ENCODE data around the gene SERTAD1.
"Not testable (repeated sequence)": the region's sequence is repeated elsewhere in the genome, so short reads cannot be mapped to it uniquely, and the experiment has no call there.

Gene SERTAD1, protein sequence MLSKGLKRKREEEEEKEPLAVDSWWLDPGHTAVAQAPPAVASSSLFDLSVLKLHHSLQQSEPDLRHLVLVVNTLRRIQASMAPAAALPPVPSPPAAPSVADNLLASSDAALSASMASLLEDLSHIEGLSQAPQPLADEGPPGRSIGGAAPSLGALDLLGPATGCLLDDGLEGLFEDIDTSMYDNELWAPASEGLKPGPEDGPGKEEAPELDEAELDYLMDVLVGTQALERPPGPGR

DNA sequence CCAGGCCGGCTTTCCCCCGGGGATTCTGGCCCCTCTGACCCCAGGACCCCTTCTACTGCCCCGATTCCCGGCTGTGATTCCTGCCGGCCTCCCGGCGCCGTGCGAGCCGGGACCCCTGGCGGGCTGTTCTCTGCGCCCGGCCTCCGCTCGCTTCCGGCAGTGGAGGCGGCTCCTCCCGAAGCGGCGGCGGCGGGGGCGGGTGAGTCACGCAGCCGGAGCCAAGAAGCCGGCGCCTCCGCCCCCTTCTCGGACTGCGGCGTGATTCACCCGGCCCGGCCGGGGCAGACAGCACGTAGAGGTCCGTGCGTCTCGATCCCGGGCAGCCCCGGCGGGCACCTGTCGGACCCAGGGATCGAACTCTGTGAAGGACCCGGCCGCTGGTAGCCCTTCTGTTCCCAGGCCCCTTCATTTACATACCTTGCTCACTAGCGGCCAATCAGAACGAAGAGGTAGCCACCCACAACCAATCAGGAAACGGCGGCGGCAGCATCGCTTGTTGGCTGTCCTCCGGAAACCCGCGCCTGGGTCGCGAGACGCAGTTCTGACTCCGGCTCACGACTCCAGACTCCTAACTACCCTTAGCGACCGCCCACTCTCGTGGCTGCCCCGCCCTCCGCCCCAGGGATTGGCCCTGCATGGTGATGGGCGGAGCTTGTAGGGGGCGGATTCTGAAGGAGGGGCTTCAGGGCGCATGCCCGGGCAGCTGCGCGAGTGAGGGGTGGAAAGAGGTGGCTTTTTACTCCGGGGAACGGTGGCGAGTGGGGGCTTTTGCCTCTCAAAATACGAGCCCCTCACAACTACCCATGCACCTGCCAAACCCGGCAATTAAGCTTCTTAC, at the start of gene SERTAD1:
Gene SERTAD1 (minus strand): TSS at position 543 of the 838 bp plus-strand sequence. CDS start 2,446 bp downstream, outside the sequence.
- Mint-ChIP-seq H3K4me1 (peaks cover 11% of the 10 kb centered on the region), H3K9me3 (no peaks in the 10 kb centered on the region), H3K4me3 (peak within 1 kb of the TSS; percentile 86), H3K36me3 (no peaks in the 10 kb centered on the region), H3K27ac (peak within 1 kb of the TSS; percentile 86), H3K27me3 (no peaks in the 10 kb centered on the region)
- DNase-seq (ENCODE audit: low spot score in 2 of 2) (peak; percentile 99 to 100), ATAC-seq (ENCODE audit: low read depth) (peak; percentile 88)

DNA sequence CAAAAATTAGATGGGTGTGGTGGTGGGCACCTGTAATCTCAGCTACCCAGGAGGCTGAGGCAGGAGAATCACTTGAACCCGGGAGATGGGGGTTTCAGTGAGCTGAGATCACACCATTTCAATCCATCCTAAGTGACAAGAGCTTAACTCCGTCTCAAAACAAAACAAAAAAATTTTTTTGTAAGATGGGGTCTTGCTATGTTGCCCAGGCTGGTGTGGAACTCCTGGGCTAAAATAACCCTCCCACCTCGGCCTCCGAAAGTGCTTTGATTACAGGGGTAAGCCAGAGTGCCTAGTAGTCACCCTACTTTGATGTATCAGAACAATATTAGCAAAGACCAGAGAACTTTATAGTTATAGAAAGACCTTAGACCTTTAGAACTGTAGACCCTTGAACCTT, 48.9 kb upstream of the SERTAD1 start:
- Mint-ChIP-seq H3K9me3 (no peaks in the 10 kb centered on the region), H3K36me3 (no peaks in the 10 kb centered on the region), H3K4me1 (no peaks in the 10 kb centered on the region), H3K27me3 (peaks cover 7% of the 10 kb centered on the region), H3K4me3 (no peak overlapping the region), H3K27ac (no peak overlapping the region)
- DNase-seq (ENCODE audit: low spot score in 2 of 2), result no peak
- ATAC-seq (ENCODE audit: low read depth), result no peak

DNA sequence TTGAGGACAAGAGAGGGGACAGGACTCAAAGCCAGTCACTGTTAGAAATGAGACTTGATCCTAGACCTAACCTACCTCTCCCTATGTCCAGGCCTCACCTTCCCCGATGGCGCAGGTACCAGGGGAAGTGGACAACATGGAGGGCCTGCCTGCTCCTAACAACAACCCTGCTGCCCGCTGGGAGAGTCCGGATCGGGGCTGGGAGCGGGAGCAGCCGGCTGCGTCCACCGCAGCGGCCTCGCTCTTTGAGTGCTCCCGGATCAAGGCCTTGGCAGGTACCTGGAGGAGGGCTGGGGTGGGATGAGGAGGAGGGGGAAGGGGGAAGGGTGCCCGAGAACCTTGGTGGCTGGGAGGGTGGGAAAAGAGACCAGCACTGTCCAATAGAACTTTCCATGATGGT, 46.7 kb upstream of the SERTAD1 start:
- no peak for ATAC-seq (ENCODE audit: low read depth)
- Mint-ChIP-seq H3K4me3 (no peak overlapping the region), H3K36me3 (no peaks in the 10 kb centered on the region)

DNA sequence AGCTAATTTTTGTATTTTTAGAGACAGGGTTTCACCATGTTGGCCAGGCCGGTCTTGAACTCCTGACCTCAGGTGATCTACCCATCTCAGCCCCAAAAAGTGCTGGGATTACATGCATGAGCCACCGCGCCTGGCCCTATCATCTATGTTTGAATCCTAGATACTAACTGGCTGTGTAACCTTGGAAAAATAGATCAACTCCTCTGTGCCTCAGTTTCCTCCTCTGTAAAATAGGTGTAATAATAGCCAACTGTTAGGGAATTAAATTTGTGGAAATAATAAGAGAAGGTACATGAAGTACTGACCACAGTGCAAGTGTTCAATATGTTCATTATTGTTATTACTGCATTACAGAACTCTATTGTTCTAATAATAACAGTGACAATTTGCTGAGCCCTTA, 45.3 kb upstream of the SERTAD1 start:
- H3K4me3 Mint-ChIP-seq, result no peak overlapping the region
- peaks cover 4% of the 10 kb centered on the region for H3K36me3 Mint-ChIP-seq
- no peaks in the 10 kb centered on the region for H3K9me3 Mint-ChIP-seq
- no peak overlapping the region for H3K27ac Mint-ChIP-seq
- no peak for DNase-seq (ENCODE audit: low spot score in 2 of 2)
- peaks cover 6% of the 10 kb centered on the region for H3K4me1 Mint-ChIP-seq
- H3K27me3 Mint-ChIP-seq, result peaks cover 16% of the 10 kb centered on the region
- no peak for ATAC-seq (ENCODE audit: low read depth)

More for the DNA sequence above, 46.7 kb upstream of the SERTAD1 start:
- Mint-ChIP-seq H3K4me1 (no peaks in the 10 kb centered on the region), H3K27ac (no peak overlapping the region), H3K9me3 (no peaks in the 10 kb centered on the region), H3K27me3 (peaks cover 11% of the 10 kb centered on the region)
- DNase-seq (ENCODE audit: low spot score in 2 of 2), result no peak

DNA sequence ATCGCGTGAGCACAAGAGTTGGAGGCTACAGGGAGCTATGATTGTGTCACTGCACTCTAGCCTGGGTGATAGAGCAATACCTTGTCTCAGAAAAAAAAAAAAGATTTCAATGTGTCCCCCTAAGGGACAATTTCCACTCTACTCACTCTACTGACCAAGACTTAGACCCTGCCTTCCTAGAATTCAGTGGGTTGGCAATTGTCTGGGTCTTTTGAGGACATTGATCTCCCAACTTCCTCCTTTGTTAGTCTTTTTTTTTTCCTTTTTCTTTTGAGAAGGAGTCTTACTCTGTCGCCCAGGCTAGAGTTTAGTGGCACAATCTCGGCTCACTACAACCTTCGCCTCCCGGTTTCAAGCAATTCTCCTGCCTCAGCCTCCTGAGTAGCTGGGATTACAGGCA, 43.2 kb upstream of the SERTAD1 start:
- H3K27me3 Mint-ChIP-seq, result peaks cover 16% of the 10 kb centered on the region
- peaks cover 4% of the 10 kb centered on the region for H3K36me3 Mint-ChIP-seq
- DNase-seq (ENCODE audit: low spot score in 2 of 2), result no peak
- no peak for ATAC-seq (ENCODE audit: low read depth)
- H3K9me3 Mint-ChIP-seq, result no peaks in the 10 kb centered on the region
- peaks cover 17% of the 10 kb centered on the region for H3K4me1 Mint-ChIP-seq
- H3K4me3 Mint-ChIP-seq, result no peak overlapping the region
- no peak overlapping the region for H3K27ac Mint-ChIP-seq

DNA sequence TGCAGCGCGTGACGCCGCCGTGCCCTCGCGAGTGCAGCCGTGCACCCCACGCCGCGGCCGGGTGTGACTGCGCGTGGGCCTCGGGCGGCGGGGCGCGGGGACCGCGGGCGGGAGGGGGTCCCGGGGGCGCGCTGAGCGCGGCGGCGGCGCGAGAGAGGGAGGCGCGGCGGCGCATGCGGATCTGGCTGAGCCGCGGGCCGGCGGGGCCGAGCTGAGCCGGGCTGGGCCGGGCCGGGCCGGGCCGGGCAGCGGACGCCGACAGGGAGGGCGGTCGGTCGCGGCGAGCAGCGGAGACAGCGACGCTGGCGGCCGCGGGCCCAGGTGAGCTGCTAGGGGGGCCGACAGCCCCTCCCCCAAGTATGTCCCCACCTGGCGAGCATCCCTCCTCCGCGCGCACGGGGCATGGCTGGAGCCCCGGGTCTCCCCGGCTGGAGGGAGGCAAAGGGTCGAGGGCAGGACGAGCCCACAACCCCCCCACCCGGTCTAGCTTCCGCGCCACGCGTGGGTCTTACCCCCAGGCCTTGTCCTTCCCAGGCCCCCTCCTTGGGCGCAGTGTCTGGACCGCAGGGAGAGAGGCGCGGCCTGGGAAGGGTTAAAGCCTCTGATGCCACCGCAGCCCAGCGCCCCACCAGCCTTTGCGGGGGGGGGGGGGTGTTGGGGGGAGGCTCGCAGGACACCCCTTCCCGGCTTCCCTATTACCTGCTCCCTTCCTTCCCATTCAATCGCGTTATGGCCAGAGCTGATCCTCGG, 41.4 kb upstream of the SERTAD1 start, which contains the start of gene SPTBN4:
Gene SPTBN4 (plus strand): TSS at position 17 of the 750 bp plus-strand sequence. CDS start 5,621 bp downstream, outside the sequence.
- Mint-ChIP-seq H3K9me3 (no peaks in the 10 kb centered on the region), H3K27ac (peak within 1 kb of the TSS; percentile 95), H3K4me3 (peak within 1 kb of the TSS; percentile 83), H3K27me3 (peaks cover 16% of the 10 kb centered on the region), H3K4me1 (peaks cover 21% of the 10 kb centered on the region), H3K36me3 (peaks cover 4% of the 10 kb centered on the region)
- no peak for ATAC-seq (ENCODE audit: low read depth)
- DNase-seq (ENCODE audit: low spot score in 2 of 2), result peak; percentile 20 to 61

DNA sequence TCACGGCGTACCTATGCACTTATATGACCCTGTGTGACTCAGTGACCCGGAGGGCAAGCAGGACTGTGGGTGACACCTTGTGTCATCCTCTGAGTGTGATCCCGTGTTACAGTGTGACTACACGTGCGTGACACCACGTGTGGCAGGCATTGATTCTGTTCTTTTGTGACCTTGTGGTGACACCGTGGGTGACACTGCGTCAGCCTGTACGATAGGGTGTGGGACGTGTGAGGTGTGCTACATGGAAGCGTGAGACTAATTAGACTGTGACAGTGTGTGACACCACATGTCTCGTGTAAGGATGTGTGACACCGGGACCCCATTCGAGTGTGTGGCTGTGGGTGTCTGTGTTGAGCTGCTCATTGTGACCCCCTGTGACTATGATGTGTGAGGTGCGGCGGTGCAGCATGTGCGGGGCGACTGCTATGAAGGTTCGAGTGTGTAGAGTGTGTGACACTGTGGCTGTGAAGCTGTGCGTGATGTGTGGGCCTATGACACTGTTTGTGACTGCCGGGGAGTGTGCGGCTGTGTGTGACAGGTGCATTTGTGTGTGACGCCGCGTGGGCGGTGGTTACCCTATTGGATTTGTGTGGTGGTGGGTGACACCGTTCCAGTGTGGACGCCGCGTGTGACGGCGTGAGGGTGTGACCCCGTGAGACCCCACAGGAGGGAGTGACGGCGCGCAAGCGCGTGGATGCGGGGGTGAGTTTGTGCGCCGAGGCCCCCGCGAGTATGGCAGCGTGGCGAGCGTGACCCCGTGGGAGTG, 40.6 kb upstream of the SERTAD1 start:
- DNase-seq (ENCODE audit: low spot score in 2 of 2) (peak in 1 of 2 donors; percentile 58), ATAC-seq (ENCODE audit: low read depth) (peak; percentile 51)
- Mint-ChIP-seq H3K27me3 (peaks cover 16% of the 10 kb centered on the region), H3K36me3 (peaks cover 4% of the 10 kb centered on the region), H3K27ac (peak overlapping the region; percentile 95), H3K4me1 (peaks cover 26% of the 10 kb centered on the region), H3K4me3 (peak overlapping the region; percentile 83), H3K9me3 (no peaks in the 10 kb centered on the region)

DNA sequence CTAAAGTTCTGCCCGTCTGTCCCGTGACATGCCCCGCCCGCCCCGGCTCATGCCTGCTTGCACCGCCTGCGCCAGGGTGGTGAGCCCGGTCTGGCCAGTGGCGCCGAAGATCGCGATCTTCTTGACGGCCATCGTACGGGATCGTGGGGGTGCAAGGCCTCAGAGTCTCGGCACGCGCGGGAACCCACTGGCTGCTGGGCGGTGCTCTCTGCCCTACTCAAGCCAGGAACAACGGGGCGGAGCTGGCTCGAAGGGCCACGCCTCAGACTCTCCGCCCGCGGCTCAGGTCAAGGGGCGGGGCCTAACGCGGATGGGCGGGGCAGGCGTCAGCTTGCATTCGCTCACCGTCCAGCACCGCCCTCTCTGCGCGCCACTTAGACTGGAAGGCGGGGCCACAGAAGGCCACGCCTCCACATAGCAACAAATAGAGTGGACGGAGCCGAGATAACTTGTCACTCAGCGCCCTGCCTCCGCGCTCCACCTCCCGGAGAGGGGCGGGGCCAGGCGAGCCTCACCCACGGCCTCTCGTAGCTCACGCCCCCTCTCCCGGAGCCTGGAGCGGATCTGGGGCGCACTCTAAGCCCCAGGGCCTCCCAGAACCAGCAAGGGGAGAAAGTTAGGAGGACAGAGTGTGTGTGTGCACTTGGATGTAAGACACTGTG, 39.9 kb upstream of the SERTAD1 start, which contains the start of gene BLVRB:
Gene BLVRB (minus strand): TSS at position 189 of the 662 bp plus-strand sequence. CDS start 57 bp downstream, at position 132.
- peak within 1 kb of the TSS; percentile 83 for H3K4me3 Mint-ChIP-seq
- DNase-seq (ENCODE audit: low spot score in 2 of 2), result peak; percentile 99
- H3K9me3 Mint-ChIP-seq, result no peaks in the 10 kb centered on the region
- peaks cover 4% of the 10 kb centered on the region for H3K36me3 Mint-ChIP-seq
- peak within 1 kb of the TSS; percentile 95 for H3K27ac Mint-ChIP-seq
- ATAC-seq (ENCODE audit: low read depth), result peak; percentile 79
- H3K27me3 Mint-ChIP-seq, result peaks cover 13% of the 10 kb centered on the region
- H3K4me1 Mint-ChIP-seq, result peaks cover 29% of the 10 kb centered on the region

DNA sequence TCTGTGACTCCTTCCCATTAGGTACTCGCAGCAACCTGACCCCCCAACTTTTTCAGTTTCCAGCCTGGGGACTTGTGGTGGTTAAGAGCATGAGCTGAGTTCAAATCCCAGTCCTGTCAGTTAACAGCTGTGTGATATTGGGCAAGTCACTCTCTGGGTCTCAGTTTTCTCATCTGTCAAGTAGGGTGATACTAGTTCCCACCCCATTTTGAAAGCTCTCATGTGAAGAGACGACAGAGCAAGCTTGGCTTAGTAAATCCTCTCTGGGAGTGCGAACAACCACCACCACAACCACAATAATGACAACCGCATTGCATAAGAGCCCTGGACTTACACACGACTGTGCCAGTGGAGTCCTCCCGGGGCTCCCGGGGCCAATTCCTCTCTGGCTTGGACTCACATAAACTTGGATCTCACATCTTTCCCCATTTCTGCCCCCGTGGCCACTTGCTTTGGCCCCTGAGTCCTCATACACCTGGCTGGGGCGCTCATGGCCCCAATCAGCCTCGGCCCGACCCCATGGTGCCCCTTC, 39.3 kb upstream of the SERTAD1 start:
- ATAC-seq (ENCODE audit: low read depth) (no peak), DNase-seq (ENCODE audit: low spot score in 2 of 2) (no peak)
- Mint-ChIP-seq H3K27me3 (peaks cover 11% of the 10 kb centered on the region), H3K9me3 (no peaks in the 10 kb centered on the region), H3K4me3 (peak overlapping the region; percentile 83), H3K4me1 (peaks cover 29% of the 10 kb centered on the region), H3K36me3 (peaks cover 4% of the 10 kb centered on the region), H3K27ac (peak overlapping the region; percentile 95)

DNA sequence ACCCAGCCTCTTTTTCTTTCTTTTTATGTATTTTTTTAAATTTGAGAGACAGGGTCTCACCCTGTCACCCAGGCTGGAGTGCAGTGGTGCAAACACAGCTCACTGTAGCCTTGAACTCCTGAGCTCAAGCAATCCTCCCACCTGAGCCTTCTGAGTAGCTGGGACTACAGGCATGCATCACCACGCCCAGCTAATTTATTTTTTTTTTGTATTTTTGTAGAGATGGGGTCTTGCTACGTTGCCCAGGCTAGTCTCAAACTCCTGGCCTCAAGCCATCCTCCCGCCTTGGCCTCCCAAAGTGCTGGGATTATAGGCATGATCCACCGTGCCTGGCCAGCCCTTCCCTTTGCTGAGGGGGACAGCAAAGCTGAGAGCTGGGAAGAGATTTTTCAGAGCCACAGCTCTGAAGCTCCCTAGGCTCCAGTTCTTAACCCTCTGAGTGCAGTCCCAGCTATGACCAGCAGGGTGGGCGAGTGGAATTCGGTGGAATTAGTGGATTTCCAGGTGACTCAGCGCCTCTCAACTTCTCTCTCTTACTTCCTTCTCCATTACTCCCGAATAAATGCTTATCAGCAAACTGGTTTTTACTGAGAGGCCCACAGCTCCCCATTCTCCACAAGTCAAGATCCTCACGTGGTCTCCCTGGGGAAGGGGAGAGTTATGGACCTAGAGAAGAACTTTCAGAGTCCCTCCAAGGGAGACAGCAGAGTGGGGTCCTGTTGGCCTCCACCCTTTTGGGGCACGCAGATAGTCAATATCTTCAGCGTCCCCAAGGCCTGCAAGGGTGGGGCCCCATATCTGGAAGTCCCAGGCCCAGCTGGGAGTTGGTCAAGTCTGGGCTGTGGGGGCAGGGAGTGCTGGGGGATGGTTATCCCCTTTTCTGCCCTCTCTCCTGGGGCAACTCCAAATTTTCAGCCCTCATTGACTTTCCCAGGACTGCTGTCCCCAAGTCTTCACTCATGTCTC, 38.5 kb upstream of the SERTAD1 start:
- Mint-ChIP-seq H3K27me3 (peaks cover 11% of the 10 kb centered on the region), H3K27ac (peak overlapping the region; percentile 95)
- ATAC-seq (ENCODE audit: low read depth), result no peak

DNA sequence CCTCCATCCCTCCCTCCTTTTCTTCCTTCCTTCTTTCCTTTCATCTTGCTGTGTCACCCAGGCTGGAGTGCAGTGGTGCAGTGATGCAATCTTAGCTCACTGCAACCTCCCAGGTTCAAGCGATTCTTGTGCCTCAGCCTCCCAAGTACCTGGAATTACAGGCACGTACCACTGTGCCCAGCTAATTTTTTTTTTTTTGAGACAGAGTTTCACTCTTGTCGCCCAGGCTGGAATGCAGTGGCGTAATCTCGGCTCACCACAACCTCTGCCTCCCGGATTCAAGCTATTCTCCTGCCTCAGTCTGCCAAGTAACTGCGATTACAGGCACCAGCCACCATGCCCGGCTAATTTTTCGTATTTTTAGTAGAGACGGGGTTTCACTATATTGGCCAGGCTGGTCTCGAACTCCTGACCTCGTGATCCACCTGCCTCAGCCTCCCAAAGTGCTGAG, 37.8 kb upstream of the SERTAD1 start:
- H3K4me3 Mint-ChIP-seq; H3K9me3 Mint-ChIP-seq; DNase-seq (ENCODE audit: low spot score in 2 of 2); H3K27ac Mint-ChIP-seq; ATAC-seq (ENCODE audit: low read depth); H3K36me3 Mint-ChIP-seq: not testable (repeated sequence)
- H3K27me3 Mint-ChIP-seq, result peaks cover 11% of the 10 kb centered on the region
- H3K4me1 Mint-ChIP-seq, result peaks cover 29% of the 10 kb centered on the region

More for the DNA sequence above, 38.5 kb upstream of the SERTAD1 start:
- DNase-seq (ENCODE audit: low spot score in 2 of 2), result peak; percentile 47 to 60
- Mint-ChIP-seq H3K4me3 (peak overlapping the region; percentile 35), H3K4me1 (peaks cover 29% of the 10 kb centered on the region), H3K9me3 (no peaks in the 10 kb centered on the region), H3K36me3 (peaks cover 4% of the 10 kb centered on the region)
